ENCODE results near the gene RSPH9.

The RSPH9 gene

GRCh38 chr6:43644940-43645612, at the start of gene RSPH9:
Gene RSPH9 (plus strand): TSS chr6:43645036. CDS start chr6:43645099, 63 bp downstream.
- in situ Hi-C loops (cut with MboI; ENCODE audit: low sequenced_read_pairs): no loop called here

- in situ Hi-C loops (cut with MboI; ENCODE audit: low sequenced_read_pairs): no loop called here
These were observed 44.2 kb upstream of the RSPH9 start for GRCh38 chr6:43600595-43600994.

- in situ Hi-C loops (cut with MboI; ENCODE audit: low sequenced_read_pairs): no loop called here
These were observed 40.7 kb upstream of the RSPH9 start for GRCh38 chr6:43604174-43604573.

GRCh38 chr6:43606019-43606418, 38.8 kb upstream of the RSPH9 start:
- in situ Hi-C loops (cut with MboI; ENCODE audit: low sequenced_read_pairs): no loop called here

GRCh38 chr6:43608310-43608763, 36.5 kb upstream of the RSPH9 start:
- in situ Hi-C loops (cut with MboI; ENCODE audit: low sequenced_read_pairs): no loop called here

GRCh38 chr6:43608807-43609206, 36.0 kb upstream of the RSPH9 start:
- in situ Hi-C loops (cut with MboI; ENCODE audit: low sequenced_read_pairs): no loop called here

GRCh38 chr6:43609402-43609801, 35.4 kb upstream of the RSPH9 start:
- in situ Hi-C loops (cut with MboI; ENCODE audit: low sequenced_read_pairs): no loop called here

GRCh38 chr6:43610431-43610830, 34.4 kb upstream of the RSPH9 start:
- in situ Hi-C loops (cut with MboI; ENCODE audit: low sequenced_read_pairs): no loop called here

GRCh38 chr6:43613721-43614395, 31.0 kb upstream of the RSPH9 start:
- in situ Hi-C loops (cut with MboI; ENCODE audit: low sequenced_read_pairs): no loop called here

GRCh38 chr6:43614396-43614730, 30.5 kb upstream of the RSPH9 start:
- in situ Hi-C loops (cut with MboI; ENCODE audit: low sequenced_read_pairs): no loop called here

GRCh38 chr6:43616725-43617472, 27.9 kb upstream of the RSPH9 start:
- in situ Hi-C loops (cut with MboI; ENCODE audit: low sequenced_read_pairs): no loop called here

- in situ Hi-C loops (cut with MboI; ENCODE audit: low sequenced_read_pairs): no loop called here
These were observed 23.6 kb upstream of the RSPH9 start for GRCh38 chr6:43621078-43621835.

GRCh38 chr6:43621836-43622180, 23.0 kb upstream of the RSPH9 start:
- in situ Hi-C loops (cut with MboI; ENCODE audit: low sequenced_read_pairs): no loop called here

- in situ Hi-C loops (cut with MboI; ENCODE audit: low sequenced_read_pairs): no loop called here
These were observed 22.3 kb upstream of the RSPH9 start for GRCh38 chr6:43622541-43622940.

- in situ Hi-C loops (cut with MboI; ENCODE audit: low sequenced_read_pairs): no loop called here
These were observed 20.7 kb upstream of the RSPH9 start for GRCh38 chr6:43623880-43624785.

GRCh38 chr6:43624786-43625288, 20.0 kb upstream of the RSPH9 start:
- in situ Hi-C loops (cut with MboI; ENCODE audit: low sequenced_read_pairs): no loop called here

GRCh38 chr6:43625393-43625992, 19.3 kb upstream of the RSPH9 start:
- in situ Hi-C loops (cut with MboI; ENCODE audit: low sequenced_read_pairs): no loop called here

GRCh38 chr6:43627008-43627825, 17.6 kb upstream of the RSPH9 start:
- in situ Hi-C loops (cut with MboI; ENCODE audit: low sequenced_read_pairs): no loop called here

Measured in HL-60/S4 treated with retinoic acid at 250 ng/mL for 4 days and 3 days (cell line).